ENCODE results near the gene BATF2. TPM values are rescaled to one million over a fixed set of nuclear protein-coding genes. Genes with fewer than 3 reads are reported as not detected.

The BATF2 gene
- total RNA-seq, 4 donors from 2014 or later: 0.38 to 0.76 TPM; not detected in 2

DNA sequence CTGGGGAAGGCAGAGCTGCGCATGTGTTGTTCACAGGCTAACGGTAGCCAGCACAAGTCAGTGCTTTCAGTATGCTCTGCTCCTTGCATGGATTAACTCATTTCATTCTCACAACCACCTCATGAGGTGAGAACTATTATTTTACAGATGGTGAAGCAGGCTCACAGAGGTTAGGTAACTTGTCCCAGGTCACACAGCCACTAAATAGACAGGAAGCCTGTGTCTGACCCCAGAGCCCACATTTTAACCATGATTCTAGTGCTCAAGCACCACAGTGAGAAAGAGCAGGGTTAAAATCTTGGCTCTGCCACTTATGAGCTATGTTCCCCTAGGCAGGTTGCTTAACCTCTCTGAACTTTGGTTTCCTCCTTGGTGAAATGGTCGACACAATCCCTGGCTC is 24.2 kb upstream of the BATF2 start:
- Histone ChIP-seq H3K9me3 (no peaks in the 10 kb centered on the region), H3K27me3 (no peaks in the 10 kb centered on the region), H3K27ac (no peak overlapping the region), H3K36me3 (peaks cover 0 to 51% (median 9%) of the 10 kb centered on the region in 3 donors), H3K4me3 (no peak overlapping the region), H3K4me1 (peaks cover 0 to 9% (median 0%) of the 10 kb centered on the region in 3 donors)
- DNase-seq: no peak
- WGBS, 2 donors: 82 to 100% methylated on average over 2 of the region's 3 CpGs
- TF ChIP-seq, protein P1, sequence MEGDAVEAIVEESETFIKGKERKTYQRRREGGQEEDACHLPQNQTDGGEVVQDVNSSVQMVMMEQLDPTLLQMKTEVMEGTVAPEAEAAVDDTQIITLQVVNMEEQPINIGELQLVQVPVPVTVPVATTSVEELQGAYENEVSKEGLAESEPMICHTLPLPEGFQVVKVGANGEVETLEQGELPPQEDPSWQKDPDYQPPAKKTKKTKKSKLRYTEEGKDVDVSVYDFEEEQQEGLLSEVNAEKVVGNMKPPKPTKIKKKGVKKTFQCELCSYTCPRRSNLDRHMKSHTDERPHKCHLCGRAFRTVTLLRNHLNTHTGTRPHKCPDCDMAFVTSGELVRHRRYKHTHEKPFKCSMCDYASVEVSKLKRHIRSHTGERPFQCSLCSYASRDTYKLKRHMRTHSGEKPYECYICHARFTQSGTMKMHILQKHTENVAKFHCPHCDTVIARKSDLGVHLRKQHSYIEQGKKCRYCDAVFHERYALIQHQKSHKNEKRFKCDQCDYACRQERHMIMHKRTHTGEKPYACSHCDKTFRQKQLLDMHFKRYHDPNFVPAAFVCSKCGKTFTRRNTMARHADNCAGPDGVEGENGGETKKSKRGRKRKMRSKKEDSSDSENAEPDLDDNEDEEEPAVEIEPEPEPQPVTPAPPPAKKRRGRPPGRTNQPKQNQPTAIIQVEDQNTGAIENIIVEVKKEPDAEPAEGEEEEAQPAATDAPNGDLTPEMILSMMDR (IDR thresholded peaks at IDR 0.05): no peak
- TF ChIP-seq POLR2A (IDR thresholded peaks at IDR 0.05): no peak
- intact Hi-C loops (cut with DNase I): no loop called here

DNA sequence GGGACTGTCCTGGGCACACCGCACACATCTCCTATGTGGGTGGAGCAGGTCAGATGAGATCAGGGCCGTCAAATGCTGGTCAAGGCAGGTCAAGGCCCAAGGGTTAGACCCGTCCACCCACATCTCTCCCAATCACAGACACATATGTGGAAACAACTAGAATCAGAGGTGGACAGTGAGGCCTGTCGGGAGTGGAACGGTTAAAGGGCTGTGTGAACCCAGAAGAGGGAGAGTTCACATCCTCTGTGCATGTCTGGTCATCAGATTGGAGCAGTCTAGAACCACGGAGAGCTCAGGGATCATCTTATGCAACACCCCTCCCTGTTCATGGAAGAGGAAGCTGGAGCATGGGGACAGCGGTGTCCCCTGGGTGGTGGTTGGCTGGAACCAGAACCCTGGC is 23.1 kb upstream of the BATF2 start:
- WGBS, 2 donors: 84 to 86% methylated on average over 6 to 7 of the region's 7 CpGs
- TF ChIP-seq, protein P1 (IDR thresholded peaks at IDR 0.05): no peak
- TF ChIP-seq POLR2A (IDR thresholded peaks at IDR 0.05): no peak
- no peak overlapping the region for H3K4me3 ChIP-seq
- H3K27me3 ChIP-seq: no peaks in the 10 kb centered on the region
- peaks cover 9 to 21% (median 9%) of the 10 kb centered on the region in 3 donors for H3K4me1 ChIP-seq
- intact Hi-C loops (cut with DNase I): no loop called here
- no peak for DNase-seq
- peaks cover 0 to 51% (median 9%) of the 10 kb centered on the region in 3 donors for H3K36me3 ChIP-seq
- H3K27ac ChIP-seq: no peak overlapping the region
- H3K9me3 ChIP-seq: no peaks in the 10 kb centered on the region

DNA sequence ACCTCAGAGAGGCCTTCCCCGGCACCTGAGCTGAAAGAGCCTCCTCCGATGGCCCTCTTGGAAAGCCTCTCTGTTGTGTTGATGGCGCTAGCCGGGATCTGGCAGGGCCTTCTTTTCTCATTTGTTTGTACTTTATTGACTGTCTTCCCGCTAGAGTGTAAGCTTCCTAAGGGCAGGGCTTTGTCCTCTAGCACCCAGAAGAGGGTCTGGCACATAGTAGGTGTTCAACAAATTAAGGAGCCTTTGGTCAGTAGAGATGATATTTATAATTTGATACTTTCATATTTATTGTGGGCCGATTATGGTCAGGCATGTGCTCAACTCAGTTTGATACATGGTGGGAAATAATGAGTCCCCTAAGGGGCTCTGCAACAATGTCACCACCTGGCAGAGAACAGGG is 21.2 kb upstream of the BATF2 start:
- Histone ChIP-seq H3K27ac (no peak overlapping the region), H3K4me1 (peaks cover 16 to 35% (median 19%) of the 10 kb centered on the region in 3 donors), H3K36me3 (peaks cover 0 to 51% (median 9%) of the 10 kb centered on the region in 3 donors), H3K27me3 (no peaks in the 10 kb centered on the region), H3K4me3 (no peak overlapping the region), H3K9me3 (no peaks in the 10 kb centered on the region)
- intact Hi-C loops (cut with DNase I): no loop called here
- 93 to 96% methylated on average over 6 of the region's 6 CpGs for WGBS, 2 donors
- TF ChIP-seq POLR2A (IDR thresholded peaks at IDR 0.05): no peak
- TF ChIP-seq, protein P1 (IDR thresholded peaks at IDR 0.05): no peak
- no peak for DNase-seq

DNA sequence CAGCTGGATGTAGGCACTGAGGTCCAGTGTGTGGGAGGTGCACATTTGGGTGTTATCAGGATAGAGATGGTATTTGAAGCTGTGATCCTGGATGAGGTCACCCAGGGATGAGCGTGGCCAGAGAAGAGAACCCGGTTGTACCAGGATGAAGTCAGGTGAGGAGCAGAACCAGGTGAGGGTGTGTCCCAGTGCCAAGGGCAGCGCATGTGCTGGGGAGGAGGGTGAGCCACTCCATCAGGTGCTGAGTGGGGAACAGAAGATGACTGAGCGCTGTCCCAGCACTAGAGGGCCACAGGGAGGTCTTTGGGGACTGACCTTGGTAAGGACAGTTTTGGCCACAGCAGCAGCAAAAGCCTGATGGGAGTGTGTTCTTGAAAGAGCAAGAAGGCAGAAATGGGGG is 19.9 kb upstream of the BATF2 start:
- Histone ChIP-seq H3K9me3 (no peaks in the 10 kb centered on the region), H3K27ac (no peak overlapping the region), H3K4me1 (peaks cover 17 to 38% (median 19%) of the 10 kb centered on the region in 3 donors), H3K36me3 (peaks cover 0 to 43% (median 9%) of the 10 kb centered on the region in 3 donors), H3K27me3 (no peaks in the 10 kb centered on the region), H3K4me3 (no peak overlapping the region)
- DNase-seq: no peak
- no peak for TF ChIP-seq POLR2A (IDR thresholded peaks at IDR 0.05)
- TF ChIP-seq, protein P1 (IDR thresholded peaks at IDR 0.05): no peak
- intact Hi-C loops (cut with DNase I): no loop called here
- WGBS, 2 donors: 73 to 74% methylated on average over 4 of the region's 4 CpGs

DNA sequence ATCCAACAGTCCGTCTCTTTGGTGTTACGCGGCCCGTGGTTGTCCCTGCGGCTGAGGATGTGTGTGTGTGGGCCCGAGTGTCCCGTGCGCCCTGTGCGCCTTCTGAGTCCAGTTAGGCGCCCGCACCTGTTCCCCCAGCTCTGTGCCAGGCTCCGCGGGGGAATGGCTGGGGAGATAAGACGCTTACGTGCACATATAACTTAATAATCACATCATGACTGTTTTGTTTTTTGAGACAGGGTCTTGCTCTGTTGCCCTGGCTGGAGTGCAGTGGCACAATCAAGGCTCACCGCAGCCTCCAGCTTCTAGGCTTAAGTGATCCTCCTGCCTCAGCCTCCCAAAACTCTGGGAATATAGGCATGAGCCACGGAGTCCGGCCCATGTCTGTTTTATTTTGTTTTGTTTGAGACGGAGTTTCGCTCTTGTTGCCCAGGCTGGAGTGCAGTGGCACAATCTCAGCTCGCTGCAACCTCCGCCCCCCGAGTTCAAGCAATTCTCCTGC is 18.0 kb upstream of the BATF2 start:
- no peak for DNase-seq
- Histone ChIP-seq H3K27me3 (no peaks in the 10 kb centered on the region), H3K36me3 (peaks cover 0 to 24% (median 9%) of the 10 kb centered on the region in 3 donors), H3K4me3 (peak overlapping the region; percentile 73 to 99 (median 96)), H3K27ac (peak overlapping the region; percentile 98 to 100 (median 99)), H3K4me1 (peaks cover 17 to 38% (median 19%) of the 10 kb centered on the region in 3 donors), H3K9me3 (no peaks in the 10 kb centered on the region)
- intact Hi-C loops (cut with DNase I): loop anchor here (5.0 kb wide), 1 partner anchor 162 kb away; no protein-coding TSS in a partner anchor
- TF ChIP-seq, protein P1 (IDR thresholded peaks at IDR 0.05): no peak
- TF ChIP-seq POLR2A (IDR thresholded peaks at IDR 0.05): no peak
- 38 to 49% methylated on average over 15 to 20 of the region's 23 CpGs for WGBS, 2 donors
